HG02943 (cell line): ENCODE data around the gene NRXN3.

ENCODE experiments used
- ATAC-seq: cut with Tn5 transposase; IDR thresholded peaks from one replicate; pipeline ENCODE4 v1.9.1; 2021; ENCODE audit warnings: mild to moderate bottlenecking, low read depth, moderate library complexity; ENCODE audit not compliant: unreplicated experiment

NRXN3 gene

GRCh38 chr14:79840831-79841230 lies 1670.7 kb downstream of the NRXN3 start:
- no peak for ATAC-seq

GRCh38 chr14:79841433-79841832 lies 1671.3 kb downstream of the NRXN3 start:
- no peak for ATAC-seq

GRCh38 chr14:79842270-79842669 lies 1672.1 kb downstream of the NRXN3 start:
- no peak for ATAC-seq

- ATAC-seq, result no peak
These were observed 1683.0 kb downstream of the NRXN3 start for GRCh38 chr14:79852950-79853744.

GRCh38 chr14:79855789-79856188 lies 1685.6 kb downstream of the NRXN3 start:
- ATAC-seq, result no peak

GRCh38 chr14:79856381-79856780 lies 1686.2 kb downstream of the NRXN3 start:
- no peak for ATAC-seq

- ATAC-seq, result no peak
These were observed 1690.9 kb downstream of the NRXN3 start for GRCh38 chr14:79861111-79861510.

GRCh38 chr14:79862045-79862444 lies 1691.9 kb downstream of the NRXN3 start:
- ATAC-seq, result no peak

GRCh38 chr14:79871136-79871535 lies 1701.0 kb downstream of the NRXN3 start:
- ATAC-seq, result no peak

GRCh38 chr14:79878229-79878628 lies 1708.1 kb downstream of the NRXN3 start:
- no peak for ATAC-seq

- no peak for ATAC-seq
These were observed 1708.6 kb downstream of the NRXN3 start for GRCh38 chr14:79878785-79879184.

GRCh38 chr14:79881299-79881698 lies 1711.1 kb downstream of the NRXN3 start:
- no peak for ATAC-seq

- ATAC-seq, result no peak
These were observed 1720.4 kb downstream of the NRXN3 start for GRCh38 chr14:79890527-79890926.

- ATAC-seq, result no peak
These were observed 1725.8 kb downstream of the NRXN3 start for GRCh38 chr14:79896009-79896408.

GRCh38 chr14:79899610-79900009 lies 1729.4 kb downstream of the NRXN3 start:
- ATAC-seq, result no peak

- ATAC-seq, result no peak
These were observed 1734.3 kb downstream of the NRXN3 start for GRCh38 chr14:79904497-79904896.

GRCh38 chr14:79906994-79907393 lies 1736.8 kb downstream of the NRXN3 start:
- no peak for ATAC-seq

GRCh38 chr14:79910086-79910485 lies 1739.9 kb downstream of the NRXN3 start:
- ATAC-seq, result no peak

GRCh38 chr14:79911744-79912143 lies 1741.6 kb downstream of the NRXN3 start:
- no peak for ATAC-seq

GRCh38 chr14:79914595-79914994 lies 1744.4 kb downstream of the NRXN3 start:
- ATAC-seq, result no peak

- ATAC-seq, result no peak
These were observed 1745.2 kb downstream of the NRXN3 start for GRCh38 chr14:79915406-79915805.

- ATAC-seq, result no peak
These were observed 1746.1 kb downstream of the NRXN3 start for GRCh38 chr14:79916281-79916680.

- ATAC-seq, result no peak
These were observed 1746.7 kb downstream of the NRXN3 start for GRCh38 chr14:79916892-79917291.
